Activated CD4-positive, alpha-beta T cell treated with anti-CD3 and anti-CD28 coated beads for 1 hour (primary cell): ENCODE results near the gene FTMT.
"Not testable (repeated sequence)": the region's sequence is repeated elsewhere in the genome, so short reads cannot be mapped to it uniquely, and the experiment has no call there.

Source experiments
- DNase-seq: peaks from one replicate; pipeline ENCODE4 v3.0.0-alpha.2; 2020

FTMT gene

GRCh38 chr5:121851643-121852574, at the start of gene FTMT:
FTMT (plus strand) TSS chr5:121851882; CDS start chr5:121851964, 82 bp downstream.
- DNase-seq = no peak

GRCh38 chr5:121805251-121805650, 46.4 kb upstream of the FTMT start:
- not testable (repeated sequence) for DNase-seq

- no peak for DNase-seq
Measured at GRCh38 chr5:121805911-121806310, 45.8 kb upstream of the FTMT start.

- no peak for DNase-seq
Measured at GRCh38 chr5:121816164-121816563, 35.5 kb upstream of the FTMT start.

GRCh38 chr5:121819682-121820261, 31.9 kb upstream of the FTMT start:
- no peak for DNase-seq

- DNase-seq = no peak
Measured at GRCh38 chr5:121833617-121834016, 18.1 kb upstream of the FTMT start.

- no peak for DNase-seq
Measured at GRCh38 chr5:121834021-121834420, 17.7 kb upstream of the FTMT start.

- no peak for DNase-seq
Measured at GRCh38 chr5:121841892-121842291, 9.8 kb upstream of the FTMT start.

GRCh38 chr5:121850272-121850671, 1.4 kb upstream of the FTMT start:
- DNase-seq = no peak

- DNase-seq = no peak
Measured at GRCh38 chr5:121853850-121854249, 2.2 kb downstream of the FTMT start.

GRCh38 chr5:121862801-121863200, 11.1 kb downstream of the FTMT start:
- no peak for DNase-seq

GRCh38 chr5:121863753-121864285, 12.1 kb downstream of the FTMT start:
- DNase-seq = no peak

- DNase-seq = no peak
Measured at GRCh38 chr5:121867403-121867802, 15.7 kb downstream of the FTMT start.

GRCh38 chr5:121870489-121870888, 18.8 kb downstream of the FTMT start:
- DNase-seq = no peak

- no peak for DNase-seq
Measured at GRCh38 chr5:121872856-121873255, 21.2 kb downstream of the FTMT start.

GRCh38 chr5:121873409-121873808, 21.7 kb downstream of the FTMT start:
- no peak for DNase-seq

GRCh38 chr5:121885630-121886029, 33.9 kb downstream of the FTMT start:
- DNase-seq = no peak

- DNase-seq = no peak
Measured at GRCh38 chr5:121887727-121888126, 36.0 kb downstream of the FTMT start.

- no peak for DNase-seq
Measured at GRCh38 chr5:121890297-121890858, 38.7 kb downstream of the FTMT start.

- no peak for DNase-seq
Measured at GRCh38 chr5:121897341-121897740, 45.7 kb downstream of the FTMT start.

- no peak for DNase-seq
Measured at GRCh38 chr5:121899346-121899745, 47.7 kb downstream of the FTMT start.
